Measurements from ENCODE around the gene RGS6.

Gene RGS6

GRCh38 chr14:72060460-72060859, 128.2 kb downstream of the RGS6 start:
- peaks cover 0 to 2% (median 0%) of the 10 kb centered on the region in 5 donors for H3K4me1 ChIP-seq (ENCODE audit: control insufficient read depth in 5 of 5, insufficient read depth in 5 of 5, low read length in 5 of 5)
- H3K27me3 ChIP-seq (ENCODE audit: control insufficient read depth in 5 of 5, insufficient read depth in 4 of 5, low read length in 5 of 5), result no peaks in the 10 kb centered on the region
- no peaks in the 10 kb centered on the region for H3K36me3 ChIP-seq (ENCODE audit: control insufficient read depth in 5 of 5, insufficient read depth in 5 of 5, low read length in 5 of 5)
- no peak overlapping the region for H3K4me3 ChIP-seq (ENCODE audit: low read depth in 1 of 5, low read length in 5 of 5)
- no peak overlapping the region for H3K9ac ChIP-seq (ENCODE audit: low read length in 5 of 5)
- H3K27ac ChIP-seq (ENCODE audit: low read depth, low read length), result no peak overlapping the region
- no peaks in the 10 kb centered on the region for H3K9me3 ChIP-seq (ENCODE audit: control insufficient read depth in 5 of 5, low read length in 5 of 5)

- Histone ChIP-seq H3K9me3 (ENCODE audit: control insufficient read depth in 5 of 5, low read length in 5 of 5) (no peaks in the 10 kb centered on the region), H3K27me3 (ENCODE audit: control insufficient read depth in 5 of 5, insufficient read depth in 4 of 5, low read length in 5 of 5) (no peaks in the 10 kb centered on the region), H3K36me3 (ENCODE audit: control insufficient read depth in 5 of 5, insufficient read depth in 5 of 5, low read length in 5 of 5) (no peaks in the 10 kb centered on the region), H3K9ac (ENCODE audit: low read length in 5 of 5) (no peak overlapping the region), H3K4me3 (ENCODE audit: low read depth in 1 of 5, low read length in 5 of 5) (no peak overlapping the region), H3K27ac (ENCODE audit: low read depth, low read length) (no peak overlapping the region), H3K4me1 (ENCODE audit: control insufficient read depth in 5 of 5, insufficient read depth in 5 of 5, low read length in 5 of 5) (peaks cover 0 to 2% (median 0%) of the 10 kb centered on the region in 5 donors)
Measured at GRCh38 chr14:72060917-72061316, 128.7 kb downstream of the RGS6 start.

- Histone ChIP-seq H3K27ac (ENCODE audit: low read depth, low read length) (no peak overlapping the region), H3K4me1 (ENCODE audit: control insufficient read depth in 5 of 5, insufficient read depth in 5 of 5, low read length in 5 of 5) (peaks cover 0 to 2% (median 0%) of the 10 kb centered on the region in 5 donors), H3K9me3 (ENCODE audit: control insufficient read depth in 5 of 5, low read length in 5 of 5) (no peaks in the 10 kb centered on the region)
Measured at GRCh38 chr14:72061718-72062117, 129.5 kb downstream of the RGS6 start.

GRCh38 chr14:72063761-72064282, 131.6 kb downstream of the RGS6 start:
- peaks cover 0 to 2% (median 0%) of the 10 kb centered on the region in 5 donors for H3K4me1 ChIP-seq (ENCODE audit: control insufficient read depth in 5 of 5, insufficient read depth in 5 of 5, low read length in 5 of 5)
- no peaks in the 10 kb centered on the region for H3K9me3 ChIP-seq (ENCODE audit: control insufficient read depth in 5 of 5, low read length in 5 of 5)
- H3K9ac ChIP-seq (ENCODE audit: low read length in 5 of 5), result no peak overlapping the region
- H3K27me3 ChIP-seq (ENCODE audit: control insufficient read depth in 5 of 5, insufficient read depth in 4 of 5, low read length in 5 of 5), result no peaks in the 10 kb centered on the region
- no peak overlapping the region for H3K27ac ChIP-seq (ENCODE audit: low read depth, low read length)
- H3K36me3 ChIP-seq (ENCODE audit: control insufficient read depth in 5 of 5, insufficient read depth in 5 of 5, low read length in 5 of 5), result no peaks in the 10 kb centered on the region
- H3K4me3 ChIP-seq (ENCODE audit: low read depth in 1 of 5, low read length in 5 of 5), result no peak overlapping the region

More at GRCh38 chr14:72061718-72062117, 129.5 kb downstream of the RGS6 start:
- H3K4me3 ChIP-seq (ENCODE audit: low read depth in 1 of 5, low read length in 5 of 5), result no peak overlapping the region
- H3K36me3 ChIP-seq (ENCODE audit: control insufficient read depth in 5 of 5, insufficient read depth in 5 of 5, low read length in 5 of 5), result no peaks in the 10 kb centered on the region
- H3K27me3 ChIP-seq (ENCODE audit: control insufficient read depth in 5 of 5, insufficient read depth in 4 of 5, low read length in 5 of 5), result no peaks in the 10 kb centered on the region
- no peak overlapping the region for H3K9ac ChIP-seq (ENCODE audit: low read length in 5 of 5)

- Histone ChIP-seq H3K27ac (ENCODE audit: low read depth, low read length) (no peak overlapping the region), H3K9me3 (ENCODE audit: control insufficient read depth in 5 of 5, low read length in 5 of 5) (no peaks in the 10 kb centered on the region), H3K9ac (ENCODE audit: low read length in 5 of 5) (no peak overlapping the region), H3K27me3 (ENCODE audit: control insufficient read depth in 5 of 5, insufficient read depth in 4 of 5, low read length in 5 of 5) (no peaks in the 10 kb centered on the region), H3K36me3 (ENCODE audit: control insufficient read depth in 5 of 5, insufficient read depth in 5 of 5, low read length in 5 of 5) (no peaks in the 10 kb centered on the region), H3K4me3 (ENCODE audit: low read depth in 1 of 5, low read length in 5 of 5) (no peak overlapping the region), H3K4me1 (ENCODE audit: control insufficient read depth in 5 of 5, insufficient read depth in 5 of 5, low read length in 5 of 5) (peaks cover 0 to 2% (median 0%) of the 10 kb centered on the region in 5 donors)
Measured at GRCh38 chr14:72064501-72064900, 132.3 kb downstream of the RGS6 start.

GRCh38 chr14:72070458-72070857, 138.2 kb downstream of the RGS6 start:
- Histone ChIP-seq H3K9me3 (ENCODE audit: control insufficient read depth in 5 of 5, low read length in 5 of 5) (no peaks in the 10 kb centered on the region), H3K27ac (ENCODE audit: low read depth, low read length) (no peak overlapping the region), H3K36me3 (ENCODE audit: control insufficient read depth in 5 of 5, insufficient read depth in 5 of 5, low read length in 5 of 5) (no peaks in the 10 kb centered on the region), H3K9ac (ENCODE audit: low read length in 5 of 5) (no peak overlapping the region), H3K4me3 (ENCODE audit: low read depth in 1 of 5, low read length in 5 of 5) (no peak overlapping the region), H3K4me1 (ENCODE audit: control insufficient read depth in 5 of 5, insufficient read depth in 5 of 5, low read length in 5 of 5) (no peaks in the 10 kb centered on the region), H3K27me3 (ENCODE audit: control insufficient read depth in 5 of 5, insufficient read depth in 4 of 5, low read length in 5 of 5) (no peaks in the 10 kb centered on the region)

- H3K9ac ChIP-seq (ENCODE audit: low read length in 5 of 5), result no peak overlapping the region
- H3K27ac ChIP-seq (ENCODE audit: low read depth, low read length), result no peak overlapping the region
- no peaks in the 10 kb centered on the region for H3K27me3 ChIP-seq (ENCODE audit: control insufficient read depth in 5 of 5, insufficient read depth in 4 of 5, low read length in 5 of 5)
- H3K4me1 ChIP-seq (ENCODE audit: control insufficient read depth in 5 of 5, insufficient read depth in 5 of 5, low read length in 5 of 5), result no peaks in the 10 kb centered on the region
- H3K36me3 ChIP-seq (ENCODE audit: control insufficient read depth in 5 of 5, insufficient read depth in 5 of 5, low read length in 5 of 5), result no peaks in the 10 kb centered on the region
- no peak overlapping the region for H3K4me3 ChIP-seq (ENCODE audit: low read depth in 1 of 5, low read length in 5 of 5)
- H3K9me3 ChIP-seq (ENCODE audit: control insufficient read depth in 5 of 5, low read length in 5 of 5), result no peaks in the 10 kb centered on the region
Measured at GRCh38 chr14:72075649-72076334, 143.6 kb downstream of the RGS6 start.

- no peak overlapping the region for H3K9ac ChIP-seq (ENCODE audit: low read length in 5 of 5)
- no peaks in the 10 kb centered on the region for H3K36me3 ChIP-seq (ENCODE audit: control insufficient read depth in 5 of 5, insufficient read depth in 5 of 5, low read length in 5 of 5)
- peaks cover 0 to 4% (median 0%) of the 10 kb centered on the region in 5 donors for H3K4me1 ChIP-seq (ENCODE audit: control insufficient read depth in 5 of 5, insufficient read depth in 5 of 5, low read length in 5 of 5)
- H3K9me3 ChIP-seq (ENCODE audit: control insufficient read depth in 5 of 5, low read length in 5 of 5), result no peaks in the 10 kb centered on the region
- H3K4me3 ChIP-seq (ENCODE audit: low read depth in 1 of 5, low read length in 5 of 5), result no peak overlapping the region
- H3K27me3 ChIP-seq (ENCODE audit: control insufficient read depth in 5 of 5, insufficient read depth in 4 of 5, low read length in 5 of 5), result peaks cover 0 to 2% (median 0%) of the 10 kb centered on the region in 5 donors
- no peak overlapping the region for H3K27ac ChIP-seq (ENCODE audit: low read depth, low read length)
Measured at GRCh38 chr14:72081137-72081536, 148.9 kb downstream of the RGS6 start.

- Histone ChIP-seq H3K9ac (ENCODE audit: low read length in 5 of 5) (no peak overlapping the region), H3K27me3 (ENCODE audit: control insufficient read depth in 5 of 5, insufficient read depth in 4 of 5, low read length in 5 of 5) (peaks cover 0 to 2% (median 0%) of the 10 kb centered on the region in 5 donors), H3K27ac (ENCODE audit: low read depth, low read length) (no peak overlapping the region), H3K9me3 (ENCODE audit: control insufficient read depth in 5 of 5, low read length in 5 of 5) (no peaks in the 10 kb centered on the region), H3K4me3 (ENCODE audit: low read depth in 1 of 5, low read length in 5 of 5) (no peak overlapping the region), H3K4me1 (ENCODE audit: control insufficient read depth in 5 of 5, insufficient read depth in 5 of 5, low read length in 5 of 5) (peaks cover 0 to 15% (median 0%) of the 10 kb centered on the region in 5 donors), H3K36me3 (ENCODE audit: control insufficient read depth in 5 of 5, insufficient read depth in 5 of 5, low read length in 5 of 5) (no peaks in the 10 kb centered on the region)
Measured at GRCh38 chr14:72084935-72085334, 152.7 kb downstream of the RGS6 start.

GRCh38 chr14:72089625-72090024, 157.4 kb downstream of the RGS6 start:
- no peaks in the 10 kb centered on the region for H3K9me3 ChIP-seq (ENCODE audit: control insufficient read depth in 5 of 5, low read length in 5 of 5)
- no peak overlapping the region for H3K27ac ChIP-seq (ENCODE audit: low read depth, low read length)
- no peak overlapping the region for H3K4me3 ChIP-seq (ENCODE audit: low read depth in 1 of 5, low read length in 5 of 5)
- H3K4me1 ChIP-seq (ENCODE audit: control insufficient read depth in 5 of 5, insufficient read depth in 5 of 5, low read length in 5 of 5), result peaks cover 0 to 15% (median 0%) of the 10 kb centered on the region in 5 donors
- H3K9ac ChIP-seq (ENCODE audit: low read length in 5 of 5), result no peak overlapping the region
- no peaks in the 10 kb centered on the region for H3K36me3 ChIP-seq (ENCODE audit: control insufficient read depth in 5 of 5, insufficient read depth in 5 of 5, low read length in 5 of 5)
- no peaks in the 10 kb centered on the region for H3K27me3 ChIP-seq (ENCODE audit: control insufficient read depth in 5 of 5, insufficient read depth in 4 of 5, low read length in 5 of 5)

Data from subcutaneous abdominal adipose tissue (tissue), 5 donors.